Adipocyte (in vitro differentiated cells): ENCODE measurements around the gene DNAJC11.

Experiments used
- DNase-seq: peaks from one replicate; pipeline ENCODE4 v3.0.0-alpha.2; 2015; ENCODE audit warnings: low read depth
- H3K27me3 ChIP-seq: replicated peaks from 2 replicates; pipeline ENCODE4 v1.7.0; 2013; ENCODE audit warnings: mild to moderate bottlenecking, low read length, moderate library complexity; ENCODE audit not compliant: control insufficient read depth, insufficient read depth
- H3K36me3 ChIP-seq: 2 replicates; pipeline ENCODE4 v1.7.0; 2013; ENCODE audit warnings: low read length, mild to moderate bottlenecking, moderate library complexity; ENCODE audit not compliant: control insufficient read depth, insufficient read depth, severe bottlenecking
- H3K4me1 ChIP-seq: 2 replicates; pipeline ENCODE4 v1.7.0; 2013; ENCODE audit warnings: mild to moderate bottlenecking, low read length, moderate library complexity; ENCODE audit not compliant: control insufficient read depth, insufficient read depth
- H3K4me3 ChIP-seq: 2 replicates; pipeline ENCODE4 v1.7.0; 2013; ENCODE audit warnings: mild to moderate bottlenecking, low read length, moderate library complexity
- H3K9ac ChIP-seq: 2 replicates; pipeline ENCODE4 v1.7.0; 2013; ENCODE audit warnings: mild to moderate bottlenecking, low read length, moderate library complexity
- H3K9me3 ChIP-seq: 2 replicates; pipeline ENCODE4 v1.7.0; 2013; ENCODE audit warnings: mild to moderate bottlenecking, low read length, moderate library complexity; ENCODE audit not compliant: control insufficient read depth

The DNAJC11 gene

DNA sequence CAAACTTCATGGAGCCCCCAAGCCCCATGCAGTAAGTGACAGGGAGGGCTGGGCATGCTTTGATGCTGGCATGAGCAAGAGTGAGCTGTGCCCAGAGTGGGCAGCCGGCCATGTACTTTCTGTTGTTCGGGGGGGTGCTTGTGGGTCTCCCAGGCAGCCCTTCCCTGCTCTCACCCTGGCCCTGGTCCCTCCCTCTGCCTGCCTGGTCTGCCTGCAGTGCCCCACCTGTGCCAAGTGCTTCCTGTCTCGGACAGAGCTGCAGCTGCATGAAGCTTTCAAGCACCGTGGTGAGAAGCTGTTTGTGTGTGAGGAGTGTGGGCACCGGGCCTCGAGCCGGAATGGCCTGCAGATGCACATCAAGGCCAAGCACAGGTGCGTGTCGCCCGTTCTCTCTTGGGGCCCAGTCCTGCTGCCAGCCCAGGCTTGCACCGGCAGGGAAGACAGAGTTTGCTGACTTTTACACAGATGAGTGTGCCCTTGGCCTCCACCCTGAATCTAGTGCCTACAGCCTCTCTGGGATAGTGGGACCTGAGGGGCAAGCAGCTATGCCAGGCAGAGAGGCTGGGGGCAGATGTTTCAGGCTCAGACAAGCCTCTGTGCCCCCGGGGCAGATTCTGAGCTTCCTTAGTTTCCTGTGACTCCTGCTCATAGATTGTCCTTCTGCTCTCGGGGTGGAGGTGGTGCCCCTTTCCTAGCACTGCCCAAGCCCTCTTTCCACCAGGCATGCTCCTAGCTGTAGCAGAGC is 114.2 kb downstream of the DNAJC11 start:
- no peak overlapping the region for H3K4me3 ChIP-seq
- H3K4me1 ChIP-seq = peaks cover 11% of the 10 kb centered on the region
- DNase-seq = no peak
- no peaks in the 10 kb centered on the region for H3K27me3 ChIP-seq
- peaks cover 39% of the 10 kb centered on the region for H3K36me3 ChIP-seq
- no peaks in the 10 kb centered on the region for H3K9me3 ChIP-seq
- no peak overlapping the region for H3K9ac ChIP-seq

DNA sequence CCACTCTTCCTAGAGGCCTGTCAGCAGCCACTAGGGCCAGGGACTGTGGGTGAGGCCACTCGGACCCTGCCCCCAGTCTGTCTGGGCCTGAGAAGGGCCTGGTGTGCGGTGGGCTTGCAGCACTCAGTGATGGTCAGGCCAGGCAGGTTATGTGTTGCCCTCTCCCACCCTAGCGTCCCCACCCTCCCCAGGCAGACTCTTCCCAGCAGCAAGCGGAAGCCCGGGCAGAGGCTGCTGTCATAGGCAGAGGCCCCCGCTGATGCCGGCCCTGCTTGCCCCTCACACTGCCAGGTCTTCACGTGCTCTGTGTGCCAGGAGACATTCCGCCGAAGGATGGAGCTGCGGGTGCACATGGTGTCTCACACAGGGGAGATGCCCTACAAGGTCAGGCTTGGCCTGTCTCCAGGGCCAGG is 115.2 kb downstream of the DNAJC11 start:
- H3K36me3 ChIP-seq = peaks cover 29% of the 10 kb centered on the region
- no peak for DNase-seq
- peaks cover 8% of the 10 kb centered on the region for H3K4me1 ChIP-seq
- H3K4me3 ChIP-seq = no peak overlapping the region
- no peak overlapping the region for H3K9ac ChIP-seq
- H3K9me3 ChIP-seq = no peaks in the 10 kb centered on the region
- H3K27me3 ChIP-seq = no peaks in the 10 kb centered on the region

- Histone ChIP-seq H3K9me3 (no peaks in the 10 kb centered on the region), H3K9ac (no peak overlapping the region), H3K4me3 (no peak overlapping the region), H3K36me3 (peaks cover 23% of the 10 kb centered on the region), H3K4me1 (peaks cover 12% of the 10 kb centered on the region), H3K27me3 (no peaks in the 10 kb centered on the region)
- DNase-seq = no peak
Observed at GRCh38 chr1:6585841-6586240, 115.8 kb downstream of the DNAJC11 start.

DNA sequence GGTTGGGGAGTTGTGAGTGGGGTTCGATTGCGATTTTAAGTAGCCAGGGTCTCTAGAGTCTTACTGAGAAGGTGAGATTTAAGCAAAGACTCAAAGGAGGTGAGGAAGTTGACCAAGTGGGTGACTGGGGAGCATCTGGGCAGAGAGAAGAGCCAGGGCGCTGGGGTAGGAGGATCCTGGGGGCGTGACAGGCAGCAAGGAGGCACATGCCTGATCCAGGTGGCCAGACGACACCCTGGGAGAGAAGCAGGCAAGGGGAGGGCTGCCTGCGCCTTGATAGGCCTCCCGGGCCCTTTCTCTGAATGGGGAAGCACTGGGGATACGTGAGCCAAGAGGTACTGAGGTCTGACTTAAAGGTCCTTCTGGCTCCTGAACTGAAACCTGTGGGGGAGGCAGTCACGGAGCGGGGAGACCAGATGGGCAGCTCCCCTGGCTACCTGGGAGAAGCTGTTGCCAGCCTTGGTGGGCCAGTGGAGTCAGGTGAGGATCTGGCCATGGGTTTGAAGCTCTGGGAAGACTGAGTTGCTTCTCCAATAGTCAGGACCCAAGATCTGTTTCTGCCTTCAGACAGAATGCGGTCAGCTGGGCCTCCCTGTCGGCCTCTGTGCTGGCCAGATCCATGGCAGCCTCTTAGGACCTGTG is 116.4 kb downstream of the DNAJC11 start:
- peaks cover 17% of the 10 kb centered on the region for H3K36me3 ChIP-seq
- peaks cover 18% of the 10 kb centered on the region for H3K4me1 ChIP-seq
- no peak overlapping the region for H3K9ac ChIP-seq
- H3K9me3 ChIP-seq = no peaks in the 10 kb centered on the region
- no peak for DNase-seq
- no peak overlapping the region for H3K4me3 ChIP-seq
- H3K27me3 ChIP-seq = no peaks in the 10 kb centered on the region
